GM19193 (cell line): ENCODE data around the gene FAM180A.

Source experiments
- POLR2A ChIP-seq: IDR thresholded peaks from 4 replicates; pipeline ENCODE4 v1.6.1; 2011; ENCODE audit not compliant: insufficient read depth, insufficient read length; ENCODE audit errors: extremely low read depth

FAM180A gene

DNA sequence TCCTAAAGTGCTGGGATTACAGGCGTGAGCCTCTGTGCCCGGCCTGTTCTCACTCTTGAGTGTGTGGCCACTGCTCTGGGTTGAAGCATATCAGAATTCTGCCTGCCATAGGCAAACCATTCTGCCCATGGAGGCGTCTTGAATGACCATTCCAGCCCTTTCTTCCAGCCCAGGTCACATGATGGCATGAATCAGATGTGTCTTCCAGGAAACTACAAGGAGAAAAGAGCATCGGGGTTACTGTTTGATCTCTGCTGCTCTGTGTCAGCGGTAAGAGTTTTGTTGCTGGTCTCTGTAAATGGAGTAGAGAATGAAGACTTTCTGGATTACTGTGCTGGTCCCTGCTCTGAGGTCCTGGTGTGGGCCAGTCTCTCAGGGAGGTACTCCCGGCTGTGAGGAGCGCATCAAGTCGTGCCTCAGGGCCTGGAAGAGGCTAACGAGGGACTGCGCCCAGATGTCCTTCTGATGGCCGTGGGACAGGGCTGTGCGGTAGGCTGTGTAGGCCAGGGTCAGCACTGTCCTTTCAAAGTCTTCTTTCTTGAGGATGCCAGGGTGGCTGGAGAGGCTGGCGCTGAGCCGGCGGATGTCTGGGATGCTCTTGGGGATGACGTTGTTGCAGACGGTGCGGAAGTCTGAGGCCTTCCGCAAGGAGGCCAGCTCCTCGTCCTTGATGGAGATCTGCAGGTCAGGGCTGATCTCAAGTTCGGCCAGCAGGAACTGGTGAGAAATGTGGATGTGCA, 14.8 kb downstream of the FAM180A start:
- no peak for TF ChIP-seq POLR2A

DNA sequence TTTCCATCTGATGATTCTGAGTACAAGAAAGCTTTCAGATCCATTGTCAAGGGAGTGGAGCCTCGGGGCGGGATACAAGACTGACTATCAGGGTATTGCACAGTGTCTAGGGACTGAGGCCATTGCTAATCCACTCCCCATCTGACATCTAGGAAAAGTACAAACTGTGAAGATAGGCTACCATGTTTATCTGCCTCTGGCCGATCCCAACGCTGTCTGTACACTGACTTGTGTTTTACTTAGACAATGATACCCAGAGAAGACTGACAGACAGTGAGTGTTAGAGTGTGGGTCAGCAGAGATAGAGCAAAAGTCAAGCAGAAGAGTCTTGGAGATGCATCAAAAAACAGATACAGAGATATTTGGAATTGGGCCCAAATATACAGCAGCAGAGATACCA, 17.5 kb downstream of the FAM180A start:
- TF ChIP-seq POLR2A: no peak

DNA sequence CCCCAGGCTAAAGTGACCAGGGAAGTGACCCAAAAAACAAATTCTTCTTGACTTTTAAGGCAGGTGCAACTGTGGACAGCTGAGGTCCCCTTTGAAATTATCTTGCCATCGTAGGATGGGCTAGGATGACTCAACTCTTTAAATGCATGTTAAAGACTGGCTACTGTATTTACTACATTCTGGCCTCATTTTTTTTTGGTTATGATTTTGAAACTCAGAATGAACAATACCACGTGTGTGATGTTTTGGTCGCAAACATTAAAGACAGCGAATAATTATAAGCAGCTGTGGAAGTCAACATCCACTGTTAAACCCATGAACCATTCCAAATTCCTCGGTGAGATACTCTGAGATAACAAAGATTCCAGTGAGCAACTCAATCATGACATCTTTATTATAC, 19.4 kb downstream of the FAM180A start:
- no peak for TF ChIP-seq POLR2A

DNA sequence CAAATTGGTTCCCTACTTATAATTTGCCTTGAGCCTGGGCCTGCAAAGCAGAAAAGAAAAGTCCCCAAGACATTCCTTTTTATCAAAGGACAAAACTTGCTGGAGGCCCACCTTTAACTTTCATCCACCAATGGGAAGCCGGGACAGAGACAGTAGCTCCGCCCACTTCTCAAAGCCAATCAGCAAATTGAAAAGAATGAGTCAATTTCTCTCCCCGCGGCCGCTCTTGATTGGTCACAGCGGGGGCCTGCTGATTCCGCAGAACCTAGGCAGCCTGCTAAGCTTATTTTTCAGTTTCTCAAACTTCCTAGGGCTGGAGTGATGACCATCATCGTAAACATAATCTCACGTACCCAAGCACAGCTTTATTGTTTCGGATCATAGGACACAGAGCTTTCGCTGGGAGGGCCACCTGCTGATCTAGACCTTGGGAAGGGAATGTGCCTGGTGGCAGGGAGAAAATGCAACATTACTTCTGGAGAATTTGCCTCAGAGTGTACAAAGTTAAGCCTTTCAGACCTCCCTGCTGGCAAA, 20.4 kb downstream of the FAM180A start, which contains the start of gene SLC13A4:
Gene SLC13A4, minus strand, starts transcription at position 51 of the 534 bp plus-strand sequence. CDS start 690 bp downstream, outside the sequence.
- TF ChIP-seq POLR2A: no peak

DNA sequence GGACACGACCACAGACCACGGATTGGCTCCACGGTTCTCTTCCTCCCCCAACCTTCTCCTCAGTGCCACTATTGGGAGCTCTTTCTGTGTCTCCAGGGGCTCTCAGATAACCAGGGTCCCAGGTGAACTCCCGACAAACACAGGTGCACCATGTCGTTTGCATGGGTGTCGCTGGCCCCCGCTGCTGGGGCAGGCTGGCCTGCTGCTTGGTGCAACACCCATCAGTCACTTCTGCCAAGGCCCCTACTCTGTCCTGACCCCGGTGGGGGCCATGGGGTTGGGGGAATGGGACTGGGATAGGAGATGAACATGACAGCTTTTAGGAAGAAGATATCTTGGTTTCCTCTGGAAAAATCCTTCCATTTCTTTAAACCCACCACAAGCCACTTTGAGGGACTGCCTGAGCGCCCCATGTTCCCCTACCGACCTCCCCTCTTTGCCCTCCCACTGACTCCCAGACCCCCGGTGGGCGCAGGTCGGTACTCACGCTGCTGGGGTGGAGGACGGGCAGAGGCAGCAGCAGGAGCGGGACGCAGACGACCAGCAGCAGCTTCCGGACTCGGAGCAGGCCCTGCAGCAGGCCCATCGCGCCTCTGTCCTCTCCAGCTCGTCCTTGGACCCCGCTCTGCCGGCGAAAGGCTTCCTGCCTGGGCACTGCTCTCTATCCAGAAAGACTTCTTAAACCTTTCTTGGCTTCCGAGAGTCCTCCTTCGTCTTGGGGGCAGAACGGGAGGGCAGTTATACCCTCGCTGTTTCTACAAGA, 21.5 kb downstream of the FAM180A start:
- no peak for TF ChIP-seq POLR2A

DNA sequence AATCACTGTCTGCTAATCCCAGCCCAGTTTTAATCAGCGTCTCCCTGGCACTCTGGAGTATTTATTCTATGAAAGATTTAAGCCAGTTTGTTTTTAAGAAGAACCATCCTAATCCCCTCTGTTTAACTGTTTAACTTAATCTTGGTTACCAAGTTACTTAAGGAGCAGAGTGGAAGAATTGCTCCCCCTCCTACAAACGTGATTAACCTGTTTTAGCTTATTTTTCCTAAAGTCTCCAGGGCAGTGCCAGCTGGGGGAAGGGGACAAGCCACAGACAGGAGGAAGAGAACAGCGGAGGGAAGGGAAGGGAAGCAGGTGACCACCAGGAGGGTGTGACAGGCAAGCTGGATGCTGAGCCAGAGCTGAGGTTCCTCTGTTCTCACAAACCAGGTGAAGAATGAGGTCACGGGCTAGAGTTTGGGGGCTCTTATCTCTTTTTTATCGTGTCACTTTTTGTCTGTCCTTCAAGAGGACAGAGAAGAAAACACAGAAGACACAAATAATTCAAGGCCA, 22.3 kb downstream of the FAM180A start:
- TF ChIP-seq POLR2A: no peak

DNA sequence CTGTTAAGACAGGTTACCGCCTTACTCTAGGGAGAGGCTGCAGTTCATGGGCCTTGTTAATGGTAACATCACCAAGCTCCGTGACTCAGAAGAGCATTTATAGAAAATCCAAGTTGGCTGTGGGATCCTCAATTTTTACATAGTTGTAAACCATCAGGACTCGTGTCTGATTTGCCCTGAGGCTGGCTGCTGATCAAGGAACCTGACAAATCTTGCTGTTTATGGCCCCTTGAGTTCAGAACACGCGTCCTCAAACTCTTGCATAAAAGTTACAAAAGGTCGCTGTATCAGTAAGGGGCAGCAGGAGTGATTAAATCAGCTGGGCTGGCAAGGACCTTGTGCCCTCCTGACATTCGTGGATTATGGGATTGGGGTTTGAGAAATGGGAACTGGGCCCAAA, 25.2 kb downstream of the FAM180A start:
- no peak for TF ChIP-seq POLR2A

DNA sequence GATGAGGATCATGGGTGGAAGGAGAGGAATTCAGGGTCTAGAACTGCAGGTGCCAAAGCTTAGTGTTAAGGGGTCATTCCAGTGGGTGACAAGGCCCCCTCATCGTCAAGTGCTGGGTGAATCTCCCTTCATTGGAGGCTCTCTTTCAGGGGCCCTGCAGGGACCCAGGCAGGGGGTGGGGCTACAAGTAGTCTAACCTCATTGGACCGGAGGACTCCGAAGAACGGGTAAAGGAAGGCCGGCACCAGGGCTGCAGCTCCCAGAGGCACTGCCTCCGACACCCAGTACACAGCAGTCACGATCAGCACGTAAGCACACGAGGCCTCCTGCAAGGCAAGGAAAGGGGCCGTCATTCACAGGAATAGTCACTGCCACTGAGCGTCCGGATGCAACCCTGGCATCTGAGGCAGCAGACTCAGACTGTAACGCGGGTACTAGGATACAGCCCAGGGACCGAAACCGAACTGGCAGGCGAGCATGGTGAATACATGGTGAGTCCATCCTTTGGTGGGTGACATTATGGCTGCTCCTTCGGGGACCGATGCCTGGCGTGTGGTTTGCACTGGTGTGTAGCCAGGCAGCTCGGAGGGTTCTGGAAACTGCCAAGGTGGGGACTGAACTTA, 27.3 kb downstream of the FAM180A start:
- TF ChIP-seq POLR2A: no peak

DNA sequence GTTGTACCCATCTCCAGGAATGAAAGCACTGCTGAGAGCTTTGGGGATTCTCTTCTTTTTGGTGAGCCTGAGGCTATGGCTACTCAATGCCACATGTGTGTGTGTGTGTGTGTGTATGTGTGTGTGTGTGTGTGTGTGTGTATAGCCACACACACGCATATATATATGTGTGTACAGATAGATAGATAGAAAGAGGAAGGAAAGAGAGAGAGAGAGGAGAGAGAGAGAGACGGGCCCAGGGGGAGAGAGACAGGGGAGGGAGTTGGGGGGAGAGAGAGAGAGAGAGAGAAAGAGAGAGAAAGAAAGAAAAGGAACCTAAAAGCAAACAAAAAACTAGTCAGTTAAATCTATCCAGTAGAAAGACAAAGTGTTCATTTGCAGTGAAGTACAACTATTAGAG, 28.9 kb downstream of the FAM180A start:
- no peak for TF ChIP-seq POLR2A

DNA sequence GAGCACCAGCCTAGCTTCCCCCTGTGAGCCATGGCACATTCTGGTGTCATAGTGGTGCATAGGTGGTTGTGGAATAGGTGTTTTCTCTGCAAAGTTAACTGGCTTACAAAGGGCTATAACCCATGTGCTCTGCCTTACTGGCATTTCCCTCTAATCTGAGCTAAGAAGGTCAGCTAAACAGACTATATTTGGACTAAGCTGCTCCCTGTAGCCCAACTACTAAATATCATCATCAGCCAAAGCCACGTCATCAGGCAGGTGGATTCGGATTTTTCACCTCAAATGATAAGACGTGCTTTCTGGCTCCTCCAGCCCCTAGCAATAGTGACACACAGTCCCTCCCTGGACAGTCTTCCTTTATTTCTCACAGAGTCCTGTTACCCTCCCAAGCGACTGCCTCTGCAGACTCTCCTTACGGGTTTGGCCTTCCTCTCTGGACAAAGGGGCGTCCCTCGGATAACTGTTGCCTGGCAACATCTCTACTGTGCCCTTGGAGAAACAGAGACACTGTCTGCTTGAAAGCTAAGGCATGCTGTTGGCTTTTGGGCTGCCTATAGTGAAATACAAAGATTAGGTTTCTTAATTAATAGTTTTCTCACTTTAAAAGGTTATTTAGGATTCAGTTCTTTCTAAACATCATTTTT, 29.7 kb downstream of the FAM180A start:
- TF ChIP-seq POLR2A: no peak

DNA sequence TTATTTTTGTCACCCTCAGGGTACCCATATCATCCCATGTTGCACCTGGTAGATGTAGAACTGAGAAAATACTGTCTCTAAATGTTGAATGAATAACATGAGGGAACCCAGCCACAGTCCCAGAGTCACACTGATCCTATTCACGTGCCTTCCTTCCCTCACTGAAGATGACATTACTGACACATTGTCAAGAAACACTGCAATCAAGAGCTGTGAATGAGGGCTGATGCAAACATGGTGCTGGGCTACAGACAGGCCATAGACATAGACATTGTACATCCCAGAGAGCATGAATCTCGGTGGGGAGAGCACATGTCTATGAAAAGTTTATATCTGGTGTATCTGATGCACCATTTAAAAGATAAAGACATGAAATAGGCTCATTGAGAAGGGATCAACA, 30.4 kb downstream of the FAM180A start:
- TF ChIP-seq POLR2A: no peak

DNA sequence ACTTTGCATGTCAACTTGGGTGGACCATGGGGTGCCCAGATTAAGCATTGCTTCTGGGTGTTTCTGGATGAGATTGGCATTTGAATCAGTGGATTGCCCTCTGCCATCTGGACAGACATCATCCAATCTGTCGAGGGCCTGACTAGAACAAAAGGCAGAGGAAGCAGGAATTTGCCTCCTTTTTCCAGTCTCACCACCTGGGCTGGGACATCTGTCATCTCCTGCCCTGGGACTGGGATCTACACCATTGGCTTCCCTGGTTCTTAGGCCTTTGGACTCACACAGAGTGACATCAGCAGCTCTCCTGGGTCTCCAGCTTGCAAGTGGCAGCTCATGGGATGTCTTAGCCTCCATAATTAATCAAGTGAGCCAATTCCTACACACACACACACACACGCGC, 30.9 kb downstream of the FAM180A start:
- no peak for TF ChIP-seq POLR2A

DNA sequence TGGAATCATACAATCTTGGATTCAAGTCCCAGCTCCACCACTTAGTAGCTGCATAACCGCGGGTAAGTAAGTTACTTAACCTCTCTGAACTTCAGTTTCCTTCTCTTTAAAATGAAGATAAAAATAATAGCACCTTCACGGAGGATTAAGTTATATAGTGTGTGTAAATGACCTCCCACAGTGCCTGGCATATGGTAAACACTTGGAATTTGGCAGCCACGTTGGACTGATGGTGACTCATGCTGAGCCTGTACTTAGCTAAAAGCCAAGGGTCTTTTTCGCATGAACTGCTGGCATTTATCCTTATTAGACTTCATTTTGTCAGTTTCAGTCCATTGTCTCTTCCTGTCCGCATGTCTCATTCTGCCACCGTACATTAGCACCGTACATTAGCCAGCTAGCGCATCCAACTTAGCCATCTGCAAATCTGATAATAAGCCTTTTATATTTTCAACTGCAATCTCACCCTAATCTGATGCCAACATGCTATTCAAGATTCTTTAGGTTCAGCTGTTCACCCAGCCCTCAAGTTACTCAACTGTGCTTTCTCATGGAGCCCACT, 31.9 kb downstream of the FAM180A start:
- TF ChIP-seq POLR2A: no peak

DNA sequence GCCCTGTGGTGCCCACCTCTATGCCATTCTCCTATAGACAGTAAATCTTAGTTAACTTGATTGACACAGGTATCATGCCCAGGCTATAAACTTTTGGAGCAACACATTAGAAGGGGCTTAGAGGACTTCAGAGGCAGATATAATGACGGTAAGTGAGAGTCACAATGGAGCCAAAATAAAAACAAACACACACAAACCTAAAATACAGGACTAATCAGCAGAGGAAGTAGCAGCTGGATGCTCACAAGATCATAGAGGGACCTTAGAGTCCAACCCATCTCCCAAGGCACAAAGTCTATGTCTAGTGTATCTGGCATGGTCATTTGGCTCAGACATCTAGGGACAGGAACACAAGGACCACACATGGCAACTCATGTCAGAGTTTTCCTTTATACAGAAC, 32.9 kb downstream of the FAM180A start:
- no peak for TF ChIP-seq POLR2A
